Motor neuron (in vitro differentiated cells): ENCODE results near the gene TNPO1. TPM values are rescaled to one million over a fixed set of nuclear protein-coding genes. Genes with fewer than 3 reads are reported as not detected.
A peak's percentile ranks its signal among the peaks of the same experiment; 100 is the strongest.

Experiments
- ATAC-seq, 8 experiments: fragments of 200-7000 bp; cut with Tn5 transposase; replicated peaks in 6 of 8; 2 replicates each; pipeline ENCODE4 v1.8.0; 2021; ENCODE audit warnings: mild to moderate bottlenecking in 8 of 8, moderate library complexity in 8 of 8
- H3K27ac ChIP-seq, 2 donors: fragments of 250-450 bp; sonication (Bioruptor Pico); 2 replicates each; pipeline ENCODE4 v1.9.0; 2021; ENCODE audit warnings: antibody characterized with exemption in 2 of 2, mild to moderate bottlenecking in 2 of 2, moderate library complexity in 1 of 2
- H3K4me1 ChIP-seq, 2 donors: fragments of 250-450 bp; sonication (Bioruptor Pico); replicated peaks in 1 of 2; 2 replicates each; pipeline ENCODE4 v1.6.1; 2021; ENCODE audit warnings: antibody characterized with exemption in 2 of 2, mild to moderate bottlenecking in 2 of 2, moderate library complexity in 1 of 2
- H3K4me3 ChIP-seq, 5 donors: fragments of 250-450 bp; sonication (Bioruptor Pico); 2 replicates each; pipeline ENCODE4 v1.9.0; 2021; ENCODE audit warnings: antibody characterized with exemption in 5 of 5, mild to moderate bottlenecking in 5 of 5, moderate library complexity in 4 of 5
- WGBS, 10 experiments: fragments of 450-650 bp; shearing (Covaris generic); methylation state at CpG; one replicate each; pipeline ENCODE4 v1.0.0; 2022; 5-methylcytosine and 5-hydroxymethylcytosine counted together
- in situ Hi-C, 9 experiments: fragments of 400-800 bp; cut with MboI; loops; one replicate each; pipeline ENCODE4 v1.15.0; 2021; ENCODE audit warnings: low sequenced_read_pairs in 9 of 9, low pct_unique_long_range_greater_than_20kb in 2 of 9; ENCODE audit not compliant: unreplicated experiment in 9 of 9
- total RNA-seq, 8 experiments: library from RNA; unstranded; fragments of 300-600 nt; gene quantifications; 2 replicates each; pipeline versions ENCODE4 v1.2.3 to v1.2.4, GENCODE V29; 2022

Gene TNPO1
- total RNA-seq, 8 experiments from 2014 or later = 89.3 to 122 (median 100.0) TPM

DNA sequence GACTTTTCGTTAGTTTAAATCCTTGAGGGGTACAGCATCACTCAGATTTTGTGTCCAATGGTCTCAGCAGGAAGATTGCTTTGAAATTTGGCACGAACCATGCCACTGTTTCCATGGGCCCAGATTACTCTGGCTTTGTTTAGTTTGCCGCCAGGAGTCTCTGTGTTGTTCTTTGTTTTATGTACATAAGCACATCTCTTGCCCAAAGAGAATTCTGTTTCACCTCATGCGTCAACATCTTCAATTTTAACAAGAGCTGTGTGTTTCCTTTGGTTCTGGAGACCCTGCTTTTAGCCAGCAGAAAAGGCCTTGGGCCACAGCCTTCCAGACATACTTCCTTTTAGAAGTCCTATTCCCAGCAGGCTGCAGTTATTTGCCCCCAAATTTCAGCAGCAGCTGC is 62.4 kb downstream of the TNPO1 start:
- in situ Hi-C loops = no loop called here
- Histone ChIP-seq H3K4me3 (no peak overlapping the region), H3K27ac (no peak overlapping the region), H3K4me1 (no peaks in the 10 kb centered on the region)
- 80 to 100% (median 90%) methylated on average over 1 to 4 of the region's 4 CpGs for WGBS, 10 experiments
- peak in 1 of 8 experiments; percentile 82 for ATAC-seq

DNA sequence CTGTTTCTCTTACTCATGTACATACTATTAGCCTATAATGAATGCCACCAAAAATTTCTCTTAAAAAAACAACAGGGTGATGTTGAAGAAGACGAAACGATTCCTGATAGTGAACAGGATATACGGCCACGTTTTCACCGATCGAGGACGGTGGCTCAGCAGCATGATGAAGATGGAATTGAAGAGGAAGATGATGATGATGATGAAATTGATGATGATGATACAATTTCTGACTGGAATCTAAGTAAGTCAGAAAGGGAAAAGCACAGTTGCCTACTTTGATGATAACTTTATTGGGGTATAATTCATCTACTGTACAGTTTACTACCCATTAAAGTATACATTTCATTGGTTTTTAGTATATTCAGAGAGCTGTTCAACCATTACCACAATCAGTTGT is 66.5 kb downstream of the TNPO1 start:
- H3K4me1 ChIP-seq = no peaks in the 10 kb centered on the region
- ATAC-seq = no peak
- H3K4me3 ChIP-seq = no peak overlapping the region
- no peak overlapping the region for H3K27ac ChIP-seq
- 93 to 100% (median 96%) methylated on average over 3 to 7 of the region's 7 CpGs; no CpG with 5 or more reads in 1 of the 10 experiments for WGBS, 10 experiments
- in situ Hi-C loops = no loop called here

DNA sequence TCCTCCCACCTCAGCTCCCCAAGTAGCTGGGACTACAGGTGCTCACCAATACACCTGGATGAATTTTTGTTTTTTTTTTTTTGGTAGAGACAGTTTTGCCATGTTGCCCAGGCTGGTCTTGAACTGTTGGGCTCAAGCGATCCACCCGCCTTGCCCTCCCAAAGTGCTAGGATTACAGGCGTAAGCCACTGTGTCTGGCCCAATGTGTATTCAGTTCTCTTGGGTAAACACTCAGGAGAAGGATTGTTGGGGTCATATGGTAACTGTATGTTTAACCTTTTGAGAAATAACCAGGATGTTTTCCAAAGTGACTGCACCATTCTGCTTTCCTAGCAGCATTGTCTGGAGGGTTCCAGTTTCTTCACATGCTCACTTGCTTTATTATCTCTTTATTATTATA is 67.4 kb downstream of the TNPO1 start:
- peak in 1 of 8 experiments; percentile 36 for ATAC-seq
- Histone ChIP-seq H3K27ac (no peak overlapping the region), H3K4me1 (no peaks in the 10 kb centered on the region), H3K4me3 (no peak overlapping the region)
- in situ Hi-C loops = no loop called here
- WGBS, 10 experiments = 94 to 100% (median 100%) methylated on average over 1 to 3 of the region's 3 CpGs; no CpG with 5 or more reads in 7 of the 10 experiments

DNA sequence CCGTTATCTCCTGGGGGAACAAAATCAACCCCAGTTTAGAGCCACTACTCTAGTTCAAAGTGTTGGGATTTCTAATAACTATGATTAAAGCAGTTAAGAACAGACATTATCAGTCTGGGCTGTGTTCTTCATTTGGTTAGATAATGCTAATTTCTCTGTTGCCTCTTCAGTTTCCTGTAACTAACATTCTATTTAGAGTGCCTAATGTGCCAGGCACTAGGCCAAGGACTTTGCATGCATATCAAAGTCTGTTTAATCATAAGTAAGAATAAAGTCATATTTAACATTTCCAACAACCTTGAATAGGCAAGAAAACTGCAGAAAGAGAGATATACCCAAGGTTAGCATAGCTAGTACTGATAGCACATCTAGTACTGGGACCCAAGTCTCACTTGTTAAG is 68.4 kb downstream of the TNPO1 start:
- in situ Hi-C loops = no loop called here
- H3K4me1 ChIP-seq = no peaks in the 10 kb centered on the region
- no peak overlapping the region for H3K27ac ChIP-seq
- H3K4me3 ChIP-seq = no peak overlapping the region
- peak in 3 of 8 experiments; percentile 57 to 90 (median 65) for ATAC-seq
- 71 to 100% (median 100%) methylated on average over 1 of the region's 1 CpG; no CpG with 5 or more reads in 4 of the 10 experiments for WGBS, 10 experiments

DNA sequence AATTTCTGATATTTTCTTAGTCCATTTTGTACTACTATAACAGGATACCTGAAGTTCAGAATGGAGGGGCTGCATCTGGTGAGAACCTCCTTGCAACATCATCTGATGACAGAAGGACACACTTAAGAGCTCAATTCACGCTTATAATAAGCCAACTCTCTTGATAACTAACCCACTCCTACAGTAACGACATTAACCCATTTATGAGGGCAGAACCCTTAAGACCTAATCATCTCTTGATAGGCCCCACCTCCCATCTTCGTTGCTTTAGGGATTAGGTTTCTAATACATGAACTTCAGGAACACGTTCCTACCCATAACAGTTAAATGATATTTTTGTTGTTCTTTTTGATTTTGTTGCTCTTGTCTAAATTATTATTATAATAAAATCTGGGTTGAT is 69.4 kb downstream of the TNPO1 start:
- no peak for ATAC-seq
- WGBS, 10 experiments = 85 to 100% (median 100%) methylated on average over 1 to 4 of the region's 4 CpGs
- Histone ChIP-seq H3K27ac (no peak overlapping the region), H3K4me3 (no peak overlapping the region), H3K4me1 (no peaks in the 10 kb centered on the region)
- in situ Hi-C loops = no loop called here

- H3K4me1 ChIP-seq = no peaks in the 10 kb centered on the region
- in situ Hi-C loops = no loop called here
- no peak overlapping the region for H3K27ac ChIP-seq
- no peak overlapping the region for H3K4me3 ChIP-seq
- WGBS, 10 experiments = 58 to 100% (median 90%) methylated on average over 1 to 2 of the region's 2 CpGs; no CpG with 5 or more reads in 1 of the 10 experiments
- ATAC-seq = no peak
Measured at GRCh38 chr5:72888595-72888994, 72.1 kb downstream of the TNPO1 start.

DNA sequence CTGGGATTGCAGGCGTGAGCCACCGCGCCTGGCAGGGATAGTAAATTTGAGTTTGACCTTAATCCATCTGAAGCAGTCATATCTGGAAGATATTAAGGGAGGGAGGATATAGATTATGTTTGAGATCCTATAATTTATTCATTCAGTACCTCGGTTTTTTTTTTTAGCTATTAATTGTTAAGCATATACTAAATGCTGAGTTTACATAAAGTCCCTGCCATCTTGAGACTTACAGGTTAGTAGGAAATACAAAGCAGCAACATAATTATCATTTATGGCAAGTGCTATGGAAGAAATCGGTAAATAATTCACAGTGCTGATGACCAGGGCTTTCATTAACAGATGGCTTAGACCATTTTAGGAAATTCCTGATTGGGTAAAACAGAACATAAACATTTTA is 72.9 kb downstream of the TNPO1 start:
- ATAC-seq = no peak
- no peak overlapping the region for H3K4me3 ChIP-seq
- 83 to 100% (median 93%) methylated on average over 1 to 2 of the region's 5 CpGs; no CpG with 5 or more reads in 2 of the 10 experiments for WGBS, 10 experiments
- no peaks in the 10 kb centered on the region for H3K4me1 ChIP-seq
- no peak overlapping the region for H3K27ac ChIP-seq
- in situ Hi-C loops = no loop called here

DNA sequence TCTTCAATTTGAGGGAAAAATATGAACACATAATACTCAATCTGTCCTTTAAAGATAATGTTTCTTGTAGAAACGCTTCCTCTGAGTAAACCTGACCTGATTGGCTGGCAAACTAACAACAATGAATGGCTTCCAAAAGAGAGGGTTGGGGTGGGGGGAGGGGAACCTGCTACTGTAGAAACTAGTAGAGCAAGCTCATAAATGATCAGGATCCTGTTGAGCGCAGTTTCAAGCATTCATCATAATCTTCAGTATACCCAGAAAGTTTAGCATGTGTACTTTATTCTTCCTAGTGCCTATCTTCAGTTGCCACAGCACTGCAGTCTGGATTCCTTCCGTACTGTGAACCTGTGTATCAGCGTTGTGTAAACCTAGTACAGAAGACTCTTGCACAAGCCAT is 76.4 kb downstream of the TNPO1 start:
- ATAC-seq = no peak
- WGBS, 10 experiments = 75 to 100% (median 100%) methylated on average over 2 to 4 of the region's 4 CpGs; no CpG with 5 or more reads in 1 of the 10 experiments

DNA sequence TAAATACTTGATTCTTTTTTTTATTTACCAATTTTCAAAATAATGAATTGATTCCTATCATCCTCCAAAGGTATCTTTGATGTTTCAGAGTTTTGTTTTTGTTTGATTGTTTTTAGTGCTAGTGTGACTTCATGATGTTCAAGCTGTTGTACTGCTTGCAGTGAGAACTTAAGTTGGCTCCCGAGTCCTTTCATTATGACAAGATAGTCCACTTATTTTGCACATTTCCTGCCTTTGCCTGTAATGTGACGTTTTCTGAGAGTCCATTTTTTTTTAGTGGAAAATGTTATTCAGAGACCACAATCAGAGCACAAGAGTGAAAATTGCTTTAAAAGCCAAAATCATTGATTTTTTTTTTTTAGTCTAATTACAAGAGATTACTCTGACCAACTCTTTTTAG is 79.3 kb downstream of the TNPO1 start:
- Histone ChIP-seq H3K27ac (no peak overlapping the region), H3K4me3 (no peak overlapping the region), H3K4me1 (no peaks in the 10 kb centered on the region)
- in situ Hi-C loops = no loop called here
- WGBS, 10 experiments = 35 to 100% (median 94%) methylated on average over 1 to 2 of the region's 2 CpGs; no CpG with 5 or more reads in 1 of the 10 experiments
- no peak for ATAC-seq

More for the DNA sequence above, 76.4 kb downstream of the TNPO1 start:
- Histone ChIP-seq H3K4me3 (no peak overlapping the region), H3K27ac (no peak overlapping the region), H3K4me1 (no peaks in the 10 kb centered on the region)
- in situ Hi-C loops = no loop called here

GRCh38 chr5:72906806-72907205 is 90.3 kb downstream of the TNPO1 start:
- in situ Hi-C loops = no loop called here
- Histone ChIP-seq H3K4me3 (no peak overlapping the region), H3K4me1 (no peaks in the 10 kb centered on the region), H3K27ac (no peak overlapping the region)
- ATAC-seq = no peak

- ATAC-seq = peak in 2 of 8 experiments; percentile 56 to 90
Measured at GRCh38 chr5:72908664-72909063, 92.2 kb downstream of the TNPO1 start.

DNA sequence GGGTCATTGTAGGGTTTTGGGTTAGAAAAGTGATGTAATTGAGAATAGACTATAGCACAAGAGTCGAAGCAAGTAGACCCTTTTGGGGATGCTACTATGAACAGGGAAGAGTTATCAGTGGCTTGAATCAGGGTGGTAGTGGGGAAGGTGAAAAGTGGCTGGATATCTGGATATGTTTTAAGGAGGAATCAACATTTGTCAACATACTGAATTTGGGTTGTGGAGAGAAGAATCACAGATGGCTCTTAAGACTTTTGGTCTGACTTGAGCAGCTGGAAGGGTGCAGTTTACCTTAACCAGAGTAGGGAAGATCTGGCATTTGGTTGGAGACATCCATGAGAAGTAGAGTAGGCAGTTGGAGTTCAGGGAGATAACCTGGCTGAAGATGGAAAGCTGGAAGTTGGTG is 100.9 kb downstream of the TNPO1 start:
- H3K4me1 ChIP-seq = no peaks in the 10 kb centered on the region
- WGBS, 10 experiments = 33 to 100% (median 100%) methylated on average over 1 of the region's 1 CpG; no CpG with 5 or more reads in 2 of the 10 experiments
- H3K27ac ChIP-seq = no peak overlapping the region
- in situ Hi-C loops = no loop called here
- H3K4me3 ChIP-seq = no peak overlapping the region
- ATAC-seq = no peak

More at GRCh38 chr5:72908664-72909063, 92.2 kb downstream of the TNPO1 start:
- Histone ChIP-seq H3K4me3 (no peak overlapping the region), H3K4me1 (no peaks in the 10 kb centered on the region), H3K27ac (no peak overlapping the region)
- in situ Hi-C loops = no loop called here
- WGBS, 10 experiments = 24 to 100% (median 77%) methylated on average over 1 to 6 of the region's 6 CpGs; no CpG with 5 or more reads in 2 of the 10 experiments

- in situ Hi-C loops = no loop called here
- H3K4me1 ChIP-seq = no peaks in the 10 kb centered on the region
- 0 to 37% (median 26%) methylated on average over 1 to 4 of the region's 4 CpGs for WGBS, 10 experiments
- peak in 4 of 8 experiments; percentile 49 to 96 (median 84) for ATAC-seq
- H3K27ac ChIP-seq = no peak overlapping the region
- H3K4me3 ChIP-seq = no peak overlapping the region
Measured at GRCh38 chr5:72920690-72921502, 104.4 kb downstream of the TNPO1 start.

- no peaks in the 10 kb centered on the region for H3K4me1 ChIP-seq
- in situ Hi-C loops = no loop called here
- H3K4me3 ChIP-seq = no peak overlapping the region
- 50 to 100% (median 88%) methylated on average over 1 to 2 of the region's 2 CpGs; no CpG with 5 or more reads in 1 of the 10 experiments for WGBS, 10 experiments
- ATAC-seq = peak in 1 of 8 experiments; percentile 27
- no peak overlapping the region for H3K27ac ChIP-seq
Measured at GRCh38 chr5:72921886-72922285, 105.4 kb downstream of the TNPO1 start.
